Effector memory CD4-positive, alpha-beta T cell (primary cell): ENCODE measurements around the gene UBE2Q2.
"Not testable (repeated sequence)": the region's sequence is repeated elsewhere in the genome, so short reads cannot be mapped to it uniquely, and the experiment has no call there.

Source experiments
- DNase-seq, 3 donors: peaks; one replicate each; pipeline ENCODE4 v3.0.0-alpha.2; 2020
- H3K27ac ChIP-seq: 2 replicates; pipeline ENCODE4 v1.7.0; 2013; ENCODE audit warnings: mild to moderate bottlenecking, low read length, moderate library complexity; ENCODE audit not compliant: insufficient read depth, poor library complexity, severe bottlenecking
- H3K27me3 ChIP-seq: replicated peaks from 2 replicates; pipeline ENCODE4 v1.7.0; 2013; ENCODE audit warnings: mild to moderate bottlenecking, low read length; ENCODE audit not compliant: insufficient read depth, control insufficient read depth, poor library complexity, severe bottlenecking
- H3K36me3 ChIP-seq: 2 replicates; pipeline ENCODE4 v1.7.0; 2013; ENCODE audit warnings: mild to moderate bottlenecking, low read length, moderate library complexity; ENCODE audit not compliant: control insufficient read depth, insufficient read depth
- H3K4me1 ChIP-seq: 2 replicates; pipeline ENCODE4 v1.7.0; 2013; ENCODE audit warnings: low read length, mild to moderate bottlenecking; ENCODE audit not compliant: control insufficient read depth, insufficient read depth, poor library complexity, severe bottlenecking
- H3K4me3 ChIP-seq: 2 replicates; pipeline ENCODE4 v1.7.0; 2013; ENCODE audit warnings: low read length, low read depth, mild to moderate bottlenecking; ENCODE audit not compliant: insufficient read depth, poor library complexity, severe bottlenecking
- H3K9me3 ChIP-seq: 2 replicates; pipeline ENCODE4 v1.7.0; 2013; ENCODE audit warnings: mild to moderate bottlenecking, low read length, moderate library complexity; ENCODE audit not compliant: control insufficient read depth

UBE2Q2 gene

GRCh38 chr15:75891895-75892294 lies 48.6 kb downstream of the UBE2Q2 start:
- Histone ChIP-seq H3K9me3 (no peaks in the 10 kb centered on the region), H3K36me3 (peaks cover 24% of the 10 kb centered on the region), H3K27me3 (no peaks in the 10 kb centered on the region), H3K4me1 (no peaks in the 10 kb centered on the region), H3K4me3 (no peak overlapping the region), H3K27ac (no peak overlapping the region)
- no peak for DNase-seq

GRCh38 chr15:75895731-75896130 lies 52.5 kb downstream of the UBE2Q2 start:
- H3K36me3 ChIP-seq = peaks cover 17% of the 10 kb centered on the region

GRCh38 chr15:75900577-75900976 lies 57.3 kb downstream of the UBE2Q2 start:
- H3K27ac ChIP-seq = no peak overlapping the region
- no peak overlapping the region for H3K4me3 ChIP-seq
- H3K27me3 ChIP-seq = no peaks in the 10 kb centered on the region
- no peak for DNase-seq
- peaks cover 7% of the 10 kb centered on the region for H3K4me1 ChIP-seq
- peaks cover 11% of the 10 kb centered on the region for H3K36me3 ChIP-seq
- no peaks in the 10 kb centered on the region for H3K9me3 ChIP-seq

More at GRCh38 chr15:75895731-75896130, 52.5 kb downstream of the UBE2Q2 start:
- Histone ChIP-seq H3K4me1 (no peaks in the 10 kb centered on the region), H3K4me3 (no peak overlapping the region), H3K27me3 (no peaks in the 10 kb centered on the region), H3K9me3 (no peaks in the 10 kb centered on the region), H3K27ac (no peak overlapping the region)
- no peak for DNase-seq

GRCh38 chr15:75902129-75902557 lies 58.9 kb downstream of the UBE2Q2 start:
- no peak overlapping the region for H3K27ac ChIP-seq
- H3K36me3 ChIP-seq = peaks cover 11% of the 10 kb centered on the region
- H3K27me3 ChIP-seq = no peaks in the 10 kb centered on the region
- H3K9me3 ChIP-seq = no peaks in the 10 kb centered on the region
- no peak overlapping the region for H3K4me3 ChIP-seq
- peaks cover 7% of the 10 kb centered on the region for H3K4me1 ChIP-seq
- no peak for DNase-seq

- peak within 1 kb of the TSS; percentile 69 for H3K27ac ChIP-seq
- H3K9me3 ChIP-seq = no peaks in the 10 kb centered on the region
- peaks cover 7% of the 10 kb centered on the region for H3K4me1 ChIP-seq
- no peaks in the 10 kb centered on the region for H3K27me3 ChIP-seq
- peak within 1 kb of the TSS; percentile 73 for H3K4me3 ChIP-seq
- peak; percentile 78 to 81 (median 80) for DNase-seq
- H3K36me3 ChIP-seq = peaks cover 8% of the 10 kb centered on the region
These were observed 60.3 kb downstream of the UBE2Q2 start, which contains the start of gene FBXO22 for GRCh38 chr15:75903331-75904239. TSS of gene FBXO22 (plus strand) at chr15:75903878. CDS start at chr15:75903964, 86 bp downstream.

- Histone ChIP-seq H3K27me3 (no peaks in the 10 kb centered on the region), H3K27ac (no peak overlapping the region), H3K4me1 (peaks cover 7% of the 10 kb centered on the region), H3K9me3 (no peaks in the 10 kb centered on the region), H3K36me3 (no peaks in the 10 kb centered on the region), H3K4me3 (no peak overlapping the region)
- DNase-seq = no peak
These were observed 62.0 kb downstream of the UBE2Q2 start for GRCh38 chr15:75905231-75905630.

- not testable (repeated sequence) for H3K4me3 ChIP-seq, H3K27me3 ChIP-seq, H3K4me1 ChIP-seq, DNase-seq, H3K9me3 ChIP-seq, H3K27ac ChIP-seq
- peaks cover 16% of the 10 kb centered on the region for H3K36me3 ChIP-seq
These were observed 67.1 kb downstream of the UBE2Q2 start for GRCh38 chr15:75910355-75910754.

- Histone ChIP-seq H3K27me3 (no peaks in the 10 kb centered on the region), H3K36me3 (peaks cover 28% of the 10 kb centered on the region), H3K4me1 (no peaks in the 10 kb centered on the region), H3K4me3 (no peak overlapping the region), H3K27ac (no peak overlapping the region), H3K9me3 (no peaks in the 10 kb centered on the region)
- DNase-seq = no peak
These were observed 73.7 kb downstream of the UBE2Q2 start for GRCh38 chr15:75916978-75917377.

- H3K27ac ChIP-seq = no peak overlapping the region
- no peaks in the 10 kb centered on the region for H3K4me1 ChIP-seq
- H3K27me3 ChIP-seq = no peaks in the 10 kb centered on the region
- DNase-seq = no peak
- no peak overlapping the region for H3K4me3 ChIP-seq
- H3K9me3 ChIP-seq = no peaks in the 10 kb centered on the region
- H3K36me3 ChIP-seq = peaks cover 27% of the 10 kb centered on the region
These were observed 74.9 kb downstream of the UBE2Q2 start for GRCh38 chr15:75918135-75918534.

GRCh38 chr15:75920079-75920478 lies 76.8 kb downstream of the UBE2Q2 start:
- Histone ChIP-seq H3K9me3 (no peaks in the 10 kb centered on the region), H3K4me1 (no peaks in the 10 kb centered on the region), H3K27me3 (no peaks in the 10 kb centered on the region), H3K27ac (no peak overlapping the region), H3K36me3 (peaks cover 12% of the 10 kb centered on the region), H3K4me3 (no peak overlapping the region)
- DNase-seq = no peak
